Measurements from ENCODE around the gene ATP8B4. TPM values are rescaled to one million over a fixed set of nuclear protein-coding genes. Genes with fewer than 3 reads are reported as not detected.

Gene ATP8B4
- total and polyA plus RNA-seq, 2 donors (not counting 1 experiment from before 2014, with no cell fraction given) = 0.42 TPM; not detected in 1

DNA sequence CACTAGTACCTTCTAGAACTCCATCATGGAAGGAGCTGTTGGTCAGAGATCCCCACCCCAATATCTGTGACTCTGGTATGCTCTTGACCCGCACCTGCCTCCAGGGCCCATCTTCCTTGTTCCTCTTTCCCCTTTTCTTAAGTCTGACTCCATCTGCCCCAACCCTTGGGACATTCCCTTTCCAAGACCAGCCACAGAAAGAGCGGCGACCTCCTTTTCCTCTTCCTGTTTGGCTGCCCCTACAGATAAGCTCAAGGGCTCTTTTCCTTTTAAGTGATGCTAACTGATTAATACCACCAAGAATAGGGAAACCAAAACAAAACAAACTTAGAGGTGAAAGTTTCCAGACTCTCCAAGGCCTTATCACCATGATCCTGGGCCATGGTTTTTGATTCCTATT lies 21.9 kb upstream of the ATP8B4 start:
- H2AFZ ChIP-seq (ENCODE audit: insufficient read depth, low read depth, low read length, poor library complexity, severe bottlenecking) = no peak overlapping the region
- ATAC-seq (ENCODE audit: low read depth) (no peak), DNase-seq (no peak)
- H3K79me2 ChIP-seq (ENCODE audit: control insufficient read depth, insufficient read depth, low read length) = no peaks in the 10 kb centered on the region
- Mint-ChIP-seq H3K9me3 (ENCODE audit: insufficient read depth) (no peaks in the 10 kb centered on the region), H3K27me3 (no peaks in the 10 kb centered on the region), H3K4me1 (peaks cover 10% of the 10 kb centered on the region), H3K27ac (no peak overlapping the region), H3K4me3 (no peak overlapping the region)
- H3K9ac ChIP-seq (ENCODE audit: low read length) = no peak overlapping the region
- no peaks in the 10 kb centered on the region for H4K20me1 ChIP-seq (ENCODE audit: control insufficient read depth, insufficient read depth, low read length, poor library complexity, severe bottlenecking)
- 89% methylated on average over 1 of the region's 3 CpGs for WGBS (ENCODE audit: insufficient coverage)
- no peak for TF ChIP-seq EZH2 (IDR thresholded peaks at IDR 0.05; ENCODE audit: borderline replicate concordance, insufficient read depth, low read depth, low read length, poor library complexity, severe bottlenecking)
- TF ChIP-seq, protein P1, sequence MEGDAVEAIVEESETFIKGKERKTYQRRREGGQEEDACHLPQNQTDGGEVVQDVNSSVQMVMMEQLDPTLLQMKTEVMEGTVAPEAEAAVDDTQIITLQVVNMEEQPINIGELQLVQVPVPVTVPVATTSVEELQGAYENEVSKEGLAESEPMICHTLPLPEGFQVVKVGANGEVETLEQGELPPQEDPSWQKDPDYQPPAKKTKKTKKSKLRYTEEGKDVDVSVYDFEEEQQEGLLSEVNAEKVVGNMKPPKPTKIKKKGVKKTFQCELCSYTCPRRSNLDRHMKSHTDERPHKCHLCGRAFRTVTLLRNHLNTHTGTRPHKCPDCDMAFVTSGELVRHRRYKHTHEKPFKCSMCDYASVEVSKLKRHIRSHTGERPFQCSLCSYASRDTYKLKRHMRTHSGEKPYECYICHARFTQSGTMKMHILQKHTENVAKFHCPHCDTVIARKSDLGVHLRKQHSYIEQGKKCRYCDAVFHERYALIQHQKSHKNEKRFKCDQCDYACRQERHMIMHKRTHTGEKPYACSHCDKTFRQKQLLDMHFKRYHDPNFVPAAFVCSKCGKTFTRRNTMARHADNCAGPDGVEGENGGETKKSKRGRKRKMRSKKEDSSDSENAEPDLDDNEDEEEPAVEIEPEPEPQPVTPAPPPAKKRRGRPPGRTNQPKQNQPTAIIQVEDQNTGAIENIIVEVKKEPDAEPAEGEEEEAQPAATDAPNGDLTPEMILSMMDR (IDR thresholded peaks at IDR 0.05) = no peak
- H3K4me1 ChIP-seq (ENCODE audit: control insufficient read depth in 2 of 2, insufficient read depth in 2 of 2, low read length in 2 of 2) = no peaks in the 10 kb centered on the region
- H3K36me3 ChIP-seq (replicated peaks in 1 of 2; ENCODE audit: control extremely low read depth in 1 of 2, control insufficient read depth in 1 of 2, extremely low read depth in 1 of 2, insufficient read depth in 2 of 2, low read length in 1 of 2) = no peaks in the 10 kb centered on the region
- H3K9me3 ChIP-seq (ENCODE audit: control extremely low read depth in 1 of 3, control insufficient read depth in 2 of 3, insufficient read depth in 1 of 3, low read length in 2 of 3) = no peaks in the 10 kb centered on the region
- no peak overlapping the region for H3K27ac ChIP-seq (ENCODE audit: low read length in 2 of 2)
- no peak overlapping the region for H3K4me3 ChIP-seq (ENCODE audit: control extremely low read depth in 1 of 5, extremely low read depth in 1 of 5, insufficient read depth in 1 of 5, low read depth in 2 of 5, low read length in 4 of 5)
- POLR2A ChIA-PET = no interaction called here
- intact Hi-C loops (cut with micrococcal nuclease) = loop anchor here (10.0 kb wide), 2 partner anchors 996 to 1786 kb away; no protein-coding TSS in a partner anchor
- H3K4me2 ChIP-seq (replicated peaks; ENCODE audit: low read depth, low read length, poor library complexity, severe bottlenecking) = no peak overlapping the region
- H3K27me3 ChIP-seq (replicated peaks in 1 of 4; ENCODE audit: control extremely low read depth in 1 of 4, control insufficient read depth in 3 of 4, insufficient read depth in 4 of 4, low read length in 3 of 4) = no peaks in the 10 kb centered on the region
- CTCF ChIA-PET = interaction anchor here (1.1 kb wide), 1 partner anchor 1279 kb away, joined by 3 read pairs; no protein-coding TSS in a partner anchor

DNA sequence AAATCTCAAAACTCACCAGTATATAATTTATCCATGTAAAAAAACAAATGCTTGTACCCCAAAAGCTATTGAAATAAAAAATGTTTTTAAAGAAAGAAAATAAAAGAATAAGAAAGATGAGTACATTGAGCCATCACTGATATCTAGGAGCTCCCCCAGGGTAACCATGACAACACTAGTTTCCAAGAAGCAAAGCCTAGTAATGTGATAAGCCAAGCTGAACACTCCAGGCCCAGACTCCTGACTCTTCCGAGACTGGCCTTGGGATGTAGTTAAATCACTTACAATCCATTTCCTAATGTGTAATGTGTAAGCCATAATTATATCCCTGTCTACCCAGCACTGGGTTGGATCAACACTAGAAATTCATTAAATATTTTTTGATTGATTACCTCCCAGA lies 21.1 kb upstream of the ATP8B4 start:
- H3K9me3 ChIP-seq (ENCODE audit: control extremely low read depth in 1 of 3, control insufficient read depth in 2 of 3, insufficient read depth in 1 of 3, low read length in 2 of 3) = no peaks in the 10 kb centered on the region
- H2AFZ ChIP-seq (ENCODE audit: insufficient read depth, low read depth, low read length, poor library complexity, severe bottlenecking) = no peak overlapping the region
- H3K9me3 Mint-ChIP-seq (ENCODE audit: insufficient read depth) = no peaks in the 10 kb centered on the region
- no peaks in the 10 kb centered on the region for H3K4me1 ChIP-seq (ENCODE audit: control insufficient read depth in 2 of 2, insufficient read depth in 2 of 2, low read length in 2 of 2)
- H3K4me3 Mint-ChIP-seq = no peak overlapping the region
- H3K9ac ChIP-seq (ENCODE audit: low read length) = no peak overlapping the region
- ChIA-PET POLR2A (no interaction called here), CTCF (no interaction called here)
- intact Hi-C loops (cut with micrococcal nuclease) = loop anchor here (10.0 kb wide), 2 partner anchors 995 to 1785 kb away; no protein-coding TSS in a partner anchor
- no peaks in the 10 kb centered on the region for H3K36me3 ChIP-seq (replicated peaks in 1 of 2; ENCODE audit: control extremely low read depth in 1 of 2, control insufficient read depth in 1 of 2, extremely low read depth in 1 of 2, insufficient read depth in 2 of 2, low read length in 1 of 2)
- H3K27me3 ChIP-seq (replicated peaks in 1 of 4; ENCODE audit: control extremely low read depth in 1 of 4, control insufficient read depth in 3 of 4, insufficient read depth in 4 of 4, low read length in 3 of 4) = no peaks in the 10 kb centered on the region
- H3K4me1 Mint-ChIP-seq = peaks cover 15% of the 10 kb centered on the region
- no peak overlapping the region for H3K27ac Mint-ChIP-seq
- no peaks in the 10 kb centered on the region for H3K27me3 Mint-ChIP-seq
- DNase-seq = no peak
- ATAC-seq (ENCODE audit: low read depth) = no peak
- no peak overlapping the region for H3K27ac ChIP-seq (ENCODE audit: low read length in 2 of 2)
- TF ChIP-seq, protein P1 (IDR thresholded peaks at IDR 0.05) = no peak
- no peak for TF ChIP-seq EZH2 (IDR thresholded peaks at IDR 0.05; ENCODE audit: borderline replicate concordance, insufficient read depth, low read depth, low read length, poor library complexity, severe bottlenecking)
- WGBS (ENCODE audit: insufficient coverage) = no CpG with 5 or more reads among the region's 1 CpG
- no peak overlapping the region for H3K4me2 ChIP-seq (replicated peaks; ENCODE audit: low read depth, low read length, poor library complexity, severe bottlenecking)
- no peaks in the 10 kb centered on the region for H4K20me1 ChIP-seq (ENCODE audit: control insufficient read depth, insufficient read depth, low read length, poor library complexity, severe bottlenecking)
- H3K4me3 ChIP-seq (ENCODE audit: control extremely low read depth in 1 of 5, extremely low read depth in 1 of 5, insufficient read depth in 1 of 5, low read depth in 2 of 5, low read length in 4 of 5) = no peak overlapping the region
- H3K79me2 ChIP-seq (ENCODE audit: control insufficient read depth, insufficient read depth, low read length) = no peaks in the 10 kb centered on the region

Data from B cell (primary cell).